C4-2B (cell line): ENCODE measurements around the gene ELL.

Experiments used
- CTCF ChIP-seq: fragments of 450-650 bp; conservative IDR thresholded peaks from 2 replicates; pipeline ENCODE4 v1.5.1; 2017; ENCODE audit warnings: mild to moderate bottlenecking
- ZFX ChIP-seq: fragments of 450-650 bp; IDR thresholded peaks from 2 replicates; pipeline ENCODE4 v1.6.1; 2017

GRCh38 chr19:18476507-18477041 is 45.3 kb downstream of the ELL start:
- TF ChIP-seq CTCF (no peak), ZFX (no peak)
